Testis (tissue), 3 donors: ENCODE results near the gene FMNL2. TPM values are rescaled to one million over a fixed set of nuclear protein-coding genes. Genes with fewer than 3 reads are reported as not detected.

ENCODE experiments used
- DNase-seq: peaks from one replicate; pipeline ENCODE4 v3.0.0-alpha.2; 2019
- H3K27ac ChIP-seq, 2 donors: fragments of 200-600 bp; sonication (generic); one replicate each; pipeline ENCODE4 v1.5.1; 2019
- H3K27me3 ChIP-seq: fragments of 200-600 bp; sonication (generic); one replicate; pipeline ENCODE4 v1.5.1; 2019
- H3K36me3 ChIP-seq: fragments of 200-600 bp; sonication (generic); one replicate; pipeline ENCODE4 v1.5.1; 2017; ENCODE audit warnings: low read depth; ENCODE audit errors: missing control alignments
- H3K4me1 ChIP-seq: fragments of 200-600 bp; sonication (generic); one replicate; pipeline ENCODE4 v1.5.1; 2019
- H3K4me3 ChIP-seq, 2 donors: fragments of 200-600 bp; sonication (generic); one replicate each; pipeline ENCODE4 v1.5.1; 2017 to 2019
- H3K9me3 ChIP-seq: fragments of 200-600 bp; sonication (generic); one replicate; pipeline ENCODE4 v1.5.1; 2017
- POLR2A ChIP-seq: fragments of 450-650 bp; IDR thresholded peaks from one replicate; pipeline ENCODE4 v1.6.1; 2017; ENCODE audit warnings: antibody characterized with exemption, mild to moderate bottlenecking, moderate library complexity
- WGBS, 2 donors: methylation state at CpG; one replicate each; pipeline ENCODE4 v1.1.5; 2018; 5-methylcytosine and 5-hydroxymethylcytosine counted together
- intact Hi-C: fragments of 100-400 bp; cut with DNase I; formaldehyde crosslinking; loops from one replicate; pipeline ENCODE4 v1.15.1; 2023; ENCODE audit warnings: low total_unique reads
- polyA plus RNA-seq: library from polyadenylated mRNA; stranded (reverse); fragments of 350-450 nt; fragmentation: Illumina TruSeq; extraction: RNeasy Lipid Tissue Mini Kit (QIAGEN cat#74804); gene quantifications from one replicate; pipeline ENCODE4 v1.2.3, GENCODE V29; 2014; ENCODE audit warnings: low read depth, low replicate concordance; ENCODE audit not compliant: insufficient read depth
- total RNA-seq, 2 donors: library from RNA; depleted of rRNA; stranded (reverse); fragments of >200 nt; gene quantifications; one replicate each; pipeline ENCODE4 v1.2.3, GENCODE V29; 2016
- TF ChIP-seq, protein P1 (sequence below), 3 experiments: fragments of 450-650 bp in 2 of 3; fragments of 200-600 bp in 1 of 3; sonication (generic) in 1 of 3; IDR thresholded peaks; one replicate each; pipeline ENCODE4 v1.5.1; 2016 to 2019; ENCODE audit warnings: antibody characterized with exemption in 3 of 3, mild to moderate bottlenecking in 2 of 3, moderate library complexity in 1 of 3

FMNL2 gene
- total and polyA plus RNA-seq, 3 donors from 2014 or later, result 15.4 to 19.8 (median 16.8) TPM

DNA sequence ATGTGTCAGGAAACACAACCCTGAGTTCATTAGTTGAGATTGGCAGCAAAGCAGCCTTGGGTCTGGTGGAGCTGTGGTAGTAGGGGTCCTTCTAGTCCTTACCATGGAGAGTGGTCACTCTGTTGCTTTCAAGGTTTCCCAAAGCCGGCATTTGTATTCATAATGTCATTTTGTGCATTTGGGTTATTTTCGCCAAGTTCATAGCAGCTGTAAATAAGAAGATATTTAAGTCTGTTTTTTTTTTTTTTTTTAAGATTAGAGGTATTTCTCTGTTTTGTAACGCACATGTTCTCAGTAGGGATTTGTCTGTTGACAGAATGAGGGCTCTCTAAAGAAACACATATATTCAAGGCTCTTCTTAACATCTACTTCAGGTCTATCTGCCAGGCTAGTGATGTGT, 268.2 kb downstream of the FMNL2 start:
- Histone ChIP-seq H3K9me3 (no peaks in the 10 kb centered on the region), H3K27ac (no peak overlapping the region), H3K4me3 (no peak overlapping the region), H3K27me3 (no peaks in the 10 kb centered on the region), H3K36me3 (no peaks in the 10 kb centered on the region), H3K4me1 (no peaks in the 10 kb centered on the region)
- no peak for DNase-seq
- intact Hi-C loops, result no loop called here
- 91 to 94% methylated on average over 3 of the region's 3 CpGs for WGBS, 2 donors
- TF ChIP-seq, protein P1, sequence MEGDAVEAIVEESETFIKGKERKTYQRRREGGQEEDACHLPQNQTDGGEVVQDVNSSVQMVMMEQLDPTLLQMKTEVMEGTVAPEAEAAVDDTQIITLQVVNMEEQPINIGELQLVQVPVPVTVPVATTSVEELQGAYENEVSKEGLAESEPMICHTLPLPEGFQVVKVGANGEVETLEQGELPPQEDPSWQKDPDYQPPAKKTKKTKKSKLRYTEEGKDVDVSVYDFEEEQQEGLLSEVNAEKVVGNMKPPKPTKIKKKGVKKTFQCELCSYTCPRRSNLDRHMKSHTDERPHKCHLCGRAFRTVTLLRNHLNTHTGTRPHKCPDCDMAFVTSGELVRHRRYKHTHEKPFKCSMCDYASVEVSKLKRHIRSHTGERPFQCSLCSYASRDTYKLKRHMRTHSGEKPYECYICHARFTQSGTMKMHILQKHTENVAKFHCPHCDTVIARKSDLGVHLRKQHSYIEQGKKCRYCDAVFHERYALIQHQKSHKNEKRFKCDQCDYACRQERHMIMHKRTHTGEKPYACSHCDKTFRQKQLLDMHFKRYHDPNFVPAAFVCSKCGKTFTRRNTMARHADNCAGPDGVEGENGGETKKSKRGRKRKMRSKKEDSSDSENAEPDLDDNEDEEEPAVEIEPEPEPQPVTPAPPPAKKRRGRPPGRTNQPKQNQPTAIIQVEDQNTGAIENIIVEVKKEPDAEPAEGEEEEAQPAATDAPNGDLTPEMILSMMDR (IDR thresholded peaks at IDR 0.05), result no peak
- TF ChIP-seq POLR2A, result no peak

DNA sequence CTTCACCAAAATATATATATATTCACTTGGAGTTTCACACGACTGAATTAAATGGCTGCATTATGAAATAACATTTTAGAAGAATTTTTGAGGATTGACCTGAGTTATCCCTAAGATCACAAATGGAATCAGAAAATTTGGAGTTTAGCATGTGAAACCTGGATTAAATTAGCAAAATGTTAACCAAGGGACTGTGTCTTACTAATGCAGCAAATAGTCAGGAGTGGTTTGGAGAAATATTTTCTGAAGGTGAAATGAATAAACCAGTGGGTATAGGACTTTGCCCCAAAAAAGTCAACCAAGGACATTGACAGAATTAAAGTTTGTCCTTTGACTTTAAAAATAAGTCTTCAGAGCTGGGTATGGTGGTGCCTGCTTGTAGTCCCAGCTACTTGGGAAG, 271.1 kb downstream of the FMNL2 start:
- Histone ChIP-seq H3K4me3 (no peak overlapping the region), H3K9me3 (no peaks in the 10 kb centered on the region), H3K4me1 (no peaks in the 10 kb centered on the region), H3K36me3 (no peaks in the 10 kb centered on the region), H3K27me3 (no peaks in the 10 kb centered on the region), H3K27ac (no peak overlapping the region)
- WGBS, 2 donors, result 86 to 88% methylated on average over 1 of the region's 1 CpG
- intact Hi-C loops, result no loop called here
- TF ChIP-seq POLR2A, result no peak
- TF ChIP-seq, protein P1 (IDR thresholded peaks at IDR 0.05), result no peak
- no peak for DNase-seq

DNA sequence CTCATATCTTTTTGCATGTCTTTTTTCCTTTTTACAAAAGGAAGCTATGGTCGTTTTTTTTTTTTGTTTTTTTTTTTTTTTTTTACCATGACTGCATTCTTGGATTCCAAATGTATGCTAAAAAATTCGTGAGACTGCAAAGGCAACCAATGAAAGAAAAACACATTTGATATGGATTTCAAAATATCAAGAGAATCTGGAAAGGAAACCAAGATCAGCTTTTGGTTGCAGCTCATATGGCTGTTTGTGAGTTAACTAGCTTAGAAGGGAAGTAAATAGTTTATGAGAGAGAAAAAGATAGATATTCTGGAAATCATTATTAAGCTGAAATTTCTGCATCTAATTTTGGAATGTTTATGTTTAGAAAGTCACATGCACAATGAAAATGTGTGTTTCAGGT, 272.0 kb downstream of the FMNL2 start:
- Histone ChIP-seq H3K9me3 (no peaks in the 10 kb centered on the region), H3K4me1 (no peaks in the 10 kb centered on the region), H3K27ac (no peak overlapping the region), H3K4me3 (no peak overlapping the region), H3K36me3 (no peaks in the 10 kb centered on the region), H3K27me3 (no peaks in the 10 kb centered on the region)
- no peak for DNase-seq
- intact Hi-C loops, result no loop called here
- TF ChIP-seq, protein P1 (IDR thresholded peaks at IDR 0.05), result no peak
- no peak for TF ChIP-seq POLR2A
- 47 to 68% methylated on average over 2 of the region's 2 CpGs for WGBS, 2 donors

DNA sequence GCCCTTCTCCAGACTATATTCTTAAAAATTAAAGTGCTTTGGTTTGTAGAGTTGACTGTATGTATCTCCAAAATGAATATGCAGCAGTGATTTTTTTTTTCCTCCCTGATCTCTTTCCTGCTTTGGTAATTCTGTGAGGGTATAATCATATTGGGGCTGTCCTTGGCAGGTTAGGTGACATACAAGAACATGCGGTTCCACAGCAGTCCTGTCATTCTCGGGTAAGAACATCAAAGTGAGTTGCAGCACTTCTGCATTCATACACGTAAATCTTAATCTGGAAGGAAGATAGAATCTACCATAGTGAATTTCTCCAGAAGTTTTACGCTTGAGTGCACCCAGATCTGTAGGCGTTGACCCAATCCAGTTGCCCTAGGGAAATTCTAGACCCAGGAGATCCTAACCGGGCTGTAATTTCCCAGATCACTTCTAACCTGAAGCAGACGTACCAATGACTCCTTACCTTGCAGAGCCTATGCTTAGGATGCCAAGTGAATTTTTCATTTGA, 272.9 kb downstream of the FMNL2 start:
- no peak overlapping the region for H3K27ac ChIP-seq
- WGBS, 2 donors, result 86 to 93% methylated on average over 7 of the region's 7 CpGs
- H3K4me1 ChIP-seq, result no peaks in the 10 kb centered on the region

DNA sequence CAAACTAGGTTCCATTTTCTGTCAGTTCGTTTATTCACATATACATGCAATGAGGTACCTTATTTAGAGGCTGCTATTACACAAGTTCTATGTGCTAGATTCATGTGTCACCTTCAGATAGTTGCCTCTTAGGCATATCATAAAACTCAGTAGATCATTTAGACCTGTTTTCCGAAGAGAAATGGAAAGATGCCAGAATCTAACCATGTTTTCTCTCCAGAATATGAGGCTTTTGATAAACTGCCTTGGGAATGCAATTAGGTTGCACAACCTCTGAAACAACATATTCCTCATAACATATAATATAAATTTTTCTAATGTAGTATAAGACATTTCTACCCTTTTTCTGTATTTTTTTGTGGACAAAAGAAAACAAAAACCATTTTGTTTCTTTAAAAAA, 274.2 kb downstream of the FMNL2 start:
- DNase-seq, result no peak
- H3K4me3 ChIP-seq, result no peak overlapping the region
- H3K27me3 ChIP-seq, result no peaks in the 10 kb centered on the region
- H3K9me3 ChIP-seq, result no peaks in the 10 kb centered on the region
- no peaks in the 10 kb centered on the region for H3K4me1 ChIP-seq
- no peak overlapping the region for H3K27ac ChIP-seq
- WGBS, 2 donors, result 75 to 80% methylated on average over 2 of the region's 2 CpGs
- H3K36me3 ChIP-seq, result no peaks in the 10 kb centered on the region
- intact Hi-C loops, result no loop called here
- no peak for TF ChIP-seq POLR2A
- TF ChIP-seq, protein P1 (IDR thresholded peaks at IDR 0.05), result no peak

More for the DNA sequence above, 272.9 kb downstream of the FMNL2 start:
- Histone ChIP-seq H3K36me3 (no peaks in the 10 kb centered on the region), H3K27me3 (no peaks in the 10 kb centered on the region), H3K4me3 (no peak overlapping the region), H3K9me3 (no peaks in the 10 kb centered on the region)
- TF ChIP-seq, protein P1 (IDR thresholded peaks at IDR 0.05), result no peak
- no peak for TF ChIP-seq POLR2A
- intact Hi-C loops, result no loop called here
- no peak for DNase-seq
